ENCODE measurements around the gene NR2F2. TPM values are rescaled to one million over a fixed set of nuclear protein-coding genes. Genes with fewer than 3 reads are reported as not detected.

Gene NR2F2
- total RNA-seq, 1 experiment from 2014 or later: 53.7 TPM

GRCh38 chr15:96325541-96326327 lies 4.8 kb upstream of the NR2F2 start:
- Histone ChIP-seq H3K4me1 (ENCODE audit: control insufficient read depth, insufficient read depth, low read length) (peaks cover 65% of the 10 kb centered on the region), H3K27ac (ENCODE audit: low read length) (peak overlapping the region; percentile 92), H3K27me3 (ENCODE audit: control insufficient read depth, insufficient read depth, low read length) (no peaks in the 10 kb centered on the region), H3K9me3 (ENCODE audit: control insufficient read depth, insufficient read depth, low read depth, low read length) (no peaks in the 10 kb centered on the region), H3K4me3 (ENCODE audit: low read depth in 2 of 2, low read length in 2 of 2) (peak overlapping the region; percentile 56 to 88), H3K36me3 (ENCODE audit: control insufficient read depth, insufficient read depth, low read length) (no peaks in the 10 kb centered on the region)
- ChIA-PET POLR2A (no interaction called here), CTCF (no interaction called here)
- in situ Hi-C loops (cut with HindIII; ENCODE audit: low pct_unique_long_range_greater_than_20kb, low sequenced_read_pairs): no loop called here
- intact Hi-C loops (cut with micrococcal nuclease; ENCODE audit: unreplicated experiment): loop anchor here (10.0 kb wide), 2 partner anchors 271 to 1301 kb away; no protein-coding TSS in a partner anchor
- no TSS peak for BruUV-seq (replicated peaks)
- no peak for TF ChIP-seq SIN3A (IDR thresholded peaks at IDR 0.05; ENCODE audit: borderline replicate concordance, insufficient read depth, low read depth, low read length)
- no peak for TF ChIP-seq REST (IDR thresholded peaks at IDR 0.05; ENCODE audit: insufficient read depth in 1 of 2, low read depth in 2 of 2, low read length in 1 of 2)
- TF ChIP-seq POLR2AphosphoS5 (IDR thresholded peaks at IDR 0.05; ENCODE audit: low read depth, low read length): no peak
- peak; percentile 61 for TF ChIP-seq TCF7L2 (IDR thresholded peaks at IDR 0.05; ENCODE audit: low read depth, low read length)
- no peak for TF ChIP-seq CTCF (IDR thresholded peaks at IDR 0.05)
- ATAC-seq: peak; percentile 17; the same call in 1 of the 2 replicates
- no peak for DNase-seq (ENCODE audit: low read depth, low spot score)

- ChIA-PET POLR2A (interaction anchor here (0.7 kb wide), 1 partner anchor 143 kb away, joined by 4 read pairs; no protein-coding TSS in a partner anchor), CTCF (interaction anchor here (0.5 to 1.7 kb wide), 21 partner anchors 9 to 1657 kb away, joined by 3 to 15 read pairs (median 5); no protein-coding TSS in a partner anchor)
- BruUV-seq (replicated peaks): TSS peak; percentile 49
- Histone ChIP-seq H3K27ac (ENCODE audit: low read length) (peak overlapping the region; percentile 92), H3K36me3 (ENCODE audit: control insufficient read depth, insufficient read depth, low read length) (no peaks in the 10 kb centered on the region), H3K27me3 (ENCODE audit: control insufficient read depth, insufficient read depth, low read length) (no peaks in the 10 kb centered on the region), H3K4me1 (ENCODE audit: control insufficient read depth, insufficient read depth, low read length) (peaks cover 57% of the 10 kb centered on the region), H3K4me3 (ENCODE audit: low read depth in 2 of 2, low read length in 2 of 2) (peak overlapping the region; percentile 56 to 88), H3K9me3 (ENCODE audit: control insufficient read depth, insufficient read depth, low read depth, low read length) (no peaks in the 10 kb centered on the region)
- TF ChIP-seq POLR2AphosphoS5 (IDR thresholded peaks at IDR 0.05; ENCODE audit: low read depth, low read length) (no peak), REST (IDR thresholded peaks at IDR 0.05; ENCODE audit: insufficient read depth in 1 of 2, low read depth in 2 of 2, low read length in 1 of 2) (no peak), TCF7L2 (IDR thresholded peaks at IDR 0.05; ENCODE audit: low read depth, low read length) (no peak), CTCF (IDR thresholded peaks at IDR 0.05) (no peak), SIN3A (IDR thresholded peaks at IDR 0.05; ENCODE audit: borderline replicate concordance, insufficient read depth, low read depth, low read length) (no peak)
- intact Hi-C loops (cut with micrococcal nuclease; ENCODE audit: unreplicated experiment) (loop anchor here (10.0 kb wide), 2 partner anchors 272 to 1302 kb away; no protein-coding TSS in a partner anchor), in situ Hi-C loops (cut with HindIII; ENCODE audit: low pct_unique_long_range_greater_than_20kb, low sequenced_read_pairs) (no loop called here)
- ATAC-seq (peak; percentile 27), DNase-seq (ENCODE audit: low read depth, low spot score) (no peak)
These were observed 4.0 kb upstream of the NR2F2 start for GRCh38 chr15:96326328-96327154.

Measured in Panc1 (cell line).